Ramos (cell line): ENCODE results near the gene CCDC3.
"Not testable (repeated sequence)": the region's sequence is repeated elsewhere in the genome, so short reads cannot be mapped to it uniquely, and the experiment has no call there.

Experiments
- in situ Hi-C: fragments of 300-500 bp; cut with MboI; formaldehyde crosslinking; loops from one replicate; pipeline ENCODE4 v1.14.3; 2022; ENCODE audit warnings: low sequenced_read_pairs; ENCODE audit not compliant: unreplicated experiment

Gene CCDC3

GRCh38 chr10:12897278-12897677 is 104.2 kb downstream of the CCDC3 start:
- in situ Hi-C loops, result no loop called here

- in situ Hi-C loops, result no loop called here
Observed at GRCh38 chr10:12896251-12896650, 105.3 kb downstream of the CCDC3 start.

- in situ Hi-C loops, result no loop called here
Observed at GRCh38 chr10:12892924-12893323, 108.6 kb downstream of the CCDC3 start.

- in situ Hi-C loops, result no loop called here
Observed at GRCh38 chr10:12890958-12891357, 110.6 kb downstream of the CCDC3 start.

GRCh38 chr10:12888470-12888869 is 113.0 kb downstream of the CCDC3 start:
- in situ Hi-C loops, result no loop called here

- in situ Hi-C loops, result no loop called here
Observed at GRCh38 chr10:12887780-12888179, 113.7 kb downstream of the CCDC3 start.

- in situ Hi-C loops, result no loop called here
Observed at GRCh38 chr10:12884851-12885250, 116.7 kb downstream of the CCDC3 start.

- in situ Hi-C loops, result no loop called here
Observed at GRCh38 chr10:12880423-12880822, 121.1 kb downstream of the CCDC3 start.

GRCh38 chr10:12877150-12877549 is 124.4 kb downstream of the CCDC3 start:
- in situ Hi-C loops, result no loop called here

GRCh38 chr10:12876266-12876665 is 125.2 kb downstream of the CCDC3 start:
- in situ Hi-C loops, result no loop called here

GRCh38 chr10:12875100-12875499 is 126.4 kb downstream of the CCDC3 start:
- in situ Hi-C loops, result no loop called here

- in situ Hi-C loops, result no loop called here
Observed at GRCh38 chr10:12874501-12874900, 127.0 kb downstream of the CCDC3 start.

- in situ Hi-C loops, result no loop called here
Observed at GRCh38 chr10:12873172-12873571, 128.3 kb downstream of the CCDC3 start.

- in situ Hi-C loops, result no loop called here
Observed at GRCh38 chr10:12872577-12872976, 128.9 kb downstream of the CCDC3 start.

GRCh38 chr10:12869427-12869826 is 132.1 kb downstream of the CCDC3 start:
- in situ Hi-C loops, result no loop called here

GRCh38 chr10:12868229-12868628 is 133.3 kb downstream of the CCDC3 start:
- in situ Hi-C loops, result no loop called here

GRCh38 chr10:12865515-12865914 is 136.0 kb downstream of the CCDC3 start:
- in situ Hi-C loops, result not testable (repeated sequence)

GRCh38 chr10:12862459-12862858 is 139.1 kb downstream of the CCDC3 start:
- in situ Hi-C loops, result no loop called here

GRCh38 chr10:12854988-12855387 is 146.5 kb downstream of the CCDC3 start:
- in situ Hi-C loops, result no loop called here

- in situ Hi-C loops, result no loop called here
Observed at GRCh38 chr10:12852687-12853086, 148.8 kb downstream of the CCDC3 start.

GRCh38 chr10:12849319-12850181 is 152.0 kb downstream of the CCDC3 start:
- in situ Hi-C loops, result no loop called here
